CD4-positive, alpha-beta T cell treated with Interleukin-6 at 100 ng/mL for 8 hours (primary cell): ENCODE data around the gene COMMD2.

ENCODE experiments used
- DNase-seq: peaks from one replicate; pipeline ENCODE4 v3.0.0-alpha.2; 2020; ENCODE audit warnings: mixed read lengths, low spot score

COMMD2 gene

GRCh38 chr3:149752051-149752787 is at the start of gene COMMD2:
COMMD2 (minus strand) TSS chr3:149752489; CDS start chr3:149752444, 45 bp downstream.
- peak; percentile 75 for DNase-seq

GRCh38 chr3:149801639-149802038 is 49.4 kb upstream of the COMMD2 start:
- no peak for DNase-seq

- no peak for DNase-seq
Measured at GRCh38 chr3:149801195-149801594, 48.9 kb upstream of the COMMD2 start.

GRCh38 chr3:149800693-149801092 is 48.4 kb upstream of the COMMD2 start:
- no peak for DNase-seq

GRCh38 chr3:149796026-149796425 is 43.7 kb upstream of the COMMD2 start:
- DNase-seq, result no peak

- DNase-seq, result no peak
Measured at GRCh38 chr3:149792452-149793270, 40.4 kb upstream of the COMMD2 start, which contains the start of gene ANKUB1. ANKUB1 (minus strand) TSS chr3:149792554; CDS start chr3:149792366, 188 bp downstream.

- no peak for DNase-seq
Measured at GRCh38 chr3:149790698-149791097, 38.4 kb upstream of the COMMD2 start.

GRCh38 chr3:149790268-149790667 is 38.0 kb upstream of the COMMD2 start:
- DNase-seq, result no peak

GRCh38 chr3:149784064-149784704 is 31.9 kb upstream of the COMMD2 start:
- DNase-seq, result no peak

- DNase-seq, result no peak
Measured at GRCh38 chr3:149783576-149783975, 31.3 kb upstream of the COMMD2 start.

GRCh38 chr3:149781741-149782140 is 29.5 kb upstream of the COMMD2 start:
- DNase-seq, result no peak

GRCh38 chr3:149781211-149781610 is 28.9 kb upstream of the COMMD2 start:
- no peak for DNase-seq

GRCh38 chr3:149777414-149778214 is 25.3 kb upstream of the COMMD2 start:
- no peak for DNase-seq

GRCh38 chr3:149776170-149776569 is 23.9 kb upstream of the COMMD2 start:
- DNase-seq, result no peak

- DNase-seq, result no peak
Measured at GRCh38 chr3:149772861-149773260, 20.6 kb upstream of the COMMD2 start.

GRCh38 chr3:149771652-149772271 is 19.5 kb upstream of the COMMD2 start:
- DNase-seq, result peak; percentile 26

- DNase-seq, result no peak
Measured at GRCh38 chr3:149770246-149770645, 18.0 kb upstream of the COMMD2 start.

GRCh38 chr3:149768704-149769103 is 16.4 kb upstream of the COMMD2 start:
- DNase-seq, result no peak

- DNase-seq, result no peak
Measured at GRCh38 chr3:149767720-149768119, 15.4 kb upstream of the COMMD2 start.

GRCh38 chr3:149765762-149766334 is 13.6 kb upstream of the COMMD2 start:
- DNase-seq, result no peak

- no peak for DNase-seq
Measured at GRCh38 chr3:149764302-149764701, 12.0 kb upstream of the COMMD2 start.
